ENCODE results near the gene DYNC1I1.

GRCh38 chr7:96074871-96075270 lies 302.5 kb downstream of the DYNC1I1 start:
- no peak for TF ChIP-seq EZH2 (IDR thresholded peaks at IDR 0.05; ENCODE audit: low read depth)
- no peak for TF ChIP-seq CTCF (conservative IDR thresholded peaks at IDR 0.05)
